LNCAP (cell line): ENCODE results near the gene PIP5K1B.

Source experiments
- CTCF ChIP-seq: fragments of 450-650 bp; IDR thresholded peaks from 2 replicates; pipeline ENCODE4 v1.5.1; 2017; ENCODE audit warnings: mild to moderate bottlenecking

PIP5K1B gene

DNA sequence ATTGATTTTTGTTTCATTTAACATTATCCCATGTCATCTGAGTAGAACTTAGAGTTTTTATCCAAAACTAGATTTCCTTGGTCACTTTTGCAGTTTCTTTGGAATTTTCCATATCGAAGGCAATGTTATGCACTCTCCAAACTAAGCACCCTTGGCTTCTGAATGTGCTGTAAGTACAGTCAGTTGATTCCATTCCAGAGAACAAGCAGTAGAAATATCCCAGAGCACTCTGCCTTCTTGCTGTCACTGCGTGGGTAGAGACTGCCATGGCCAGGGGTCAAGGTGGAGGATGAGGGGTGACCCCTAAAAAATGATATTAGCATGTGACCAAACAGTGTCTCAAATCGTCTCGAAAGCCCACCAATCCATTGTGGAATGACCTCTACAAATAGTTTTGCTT is 36.2 kb downstream of the PIP5K1B start:
- TF ChIP-seq CTCF = no peak

- no peak for TF ChIP-seq CTCF
Observed at GRCh38 chr9:68741704-68742332, 36.8 kb downstream of the PIP5K1B start.

DNA sequence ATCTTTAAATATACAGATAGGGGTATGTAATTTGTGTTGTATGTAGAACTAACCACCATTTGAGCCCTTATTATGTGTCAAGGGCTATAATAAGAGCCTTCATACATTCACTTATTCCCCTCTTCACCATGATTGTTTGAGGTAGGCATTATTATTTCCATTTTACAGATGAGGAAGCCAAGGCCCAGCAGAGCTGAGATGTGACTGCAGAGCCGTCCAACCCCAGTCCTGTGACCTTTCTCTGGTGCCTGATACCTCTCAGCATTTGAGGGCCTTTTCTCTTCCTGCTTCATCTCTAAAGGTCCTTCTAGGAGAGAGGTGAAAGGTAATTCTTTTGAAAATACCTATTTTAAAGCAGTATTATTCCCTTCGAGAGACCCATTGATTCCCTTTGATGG is 37.3 kb downstream of the PIP5K1B start:
- no peak for TF ChIP-seq CTCF

- TF ChIP-seq CTCF = no peak
Observed at GRCh38 chr9:68744426-68744825, 39.4 kb downstream of the PIP5K1B start.

GRCh38 chr9:68746525-68746924 is 41.5 kb downstream of the PIP5K1B start:
- no peak for TF ChIP-seq CTCF

- no peak for TF ChIP-seq CTCF
Observed at GRCh38 chr9:68747043-68747533, 42.0 kb downstream of the PIP5K1B start.

- TF ChIP-seq CTCF = no peak
Observed at GRCh38 chr9:68749135-68749534, 44.1 kb downstream of the PIP5K1B start.
